Gastroesophageal sphincter (tissue), 3 donors: Measurements from ENCODE around the gene SLITRK5.

Source experiments
- CTCF ChIP-seq, 4 experiments: fragments of 200-600 bp in 2 of 4; fragments of 450-650 bp in 2 of 4; sonication (generic) in 1 of 4; IDR thresholded peaks; one replicate each; pipeline ENCODE4 v1.5.1; 2017 to 2019; ENCODE audit warnings: antibody characterized with exemption in 4 of 4, mild to moderate bottlenecking in 2 of 4, moderate library complexity in 2 of 4
- EP300 ChIP-seq: sonication (generic); formaldehyde crosslinking; IDR thresholded peaks from one replicate; pipeline ENCODE4 v1.6.1; 2017; ENCODE audit warnings: antibody characterized with exemption, mild to moderate bottlenecking
- POLR2A ChIP-seq, 2 donors: fragments of 450-650 bp; IDR thresholded peaks; one replicate each; pipeline ENCODE4 v1.6.1; 2017; ENCODE audit warnings: antibody characterized with exemption in 2 of 2, mild to moderate bottlenecking in 2 of 2, moderate library complexity in 1 of 2
- POLR2AphosphoS5 ChIP-seq: sonication (generic); formaldehyde crosslinking; IDR thresholded peaks from one replicate; pipeline ENCODE4 v1.6.1; 2017; ENCODE audit warnings: antibody characterized with exemption

- TF ChIP-seq EP300 = no peak
- no peak for TF ChIP-seq POLR2A (IDR thresholded peaks at IDR 0.05)
- TF ChIP-seq CTCF (IDR thresholded peaks at IDR 0.05) = no peak
- no peak for TF ChIP-seq POLR2AphosphoS5
Measured at GRCh38 chr13:87656306-87656705, 14.9 kb upstream of the SLITRK5 start.
